HG02588 (cell line): ENCODE measurements around the gene EEF1AKMT4.

Source experiments
- ATAC-seq: cut with Tn5 transposase; IDR thresholded peaks from one replicate; pipeline ENCODE4 v1.9.1; 2021; ENCODE audit warnings: mild to moderate bottlenecking, moderate library complexity; ENCODE audit not compliant: unreplicated experiment

Gene EEF1AKMT4

DNA sequence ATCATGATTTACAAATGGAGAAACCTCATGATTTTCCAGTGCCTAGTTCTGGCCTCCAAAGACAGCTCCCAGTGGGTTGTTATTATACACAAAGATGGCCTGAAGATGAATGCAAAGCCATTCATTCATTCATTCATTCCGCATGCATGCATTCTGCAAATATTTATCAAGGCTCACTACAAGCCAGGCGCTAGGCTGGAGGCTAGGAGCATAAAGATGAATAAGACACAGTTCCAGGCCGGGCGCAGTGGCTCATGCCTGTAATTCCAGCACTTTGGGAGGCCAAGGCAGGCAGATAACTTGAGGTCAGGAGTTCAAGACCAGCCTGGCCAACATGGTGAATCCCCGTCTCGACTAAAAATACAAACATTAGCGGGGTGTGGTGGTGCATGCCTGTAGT lies 47.1 kb downstream of the EEF1AKMT4 start:
- no peak for ATAC-seq

GRCh38 chr3:184298759-184299487 lies 49.5 kb downstream of the EEF1AKMT4 start, which contains the start of gene PSMD2:
Gene PSMD2, plus strand, starts transcription at chr3:184299241. Its CDS starts 26 bp downstream, at chr3:184299267.
- ATAC-seq, result peak; percentile 91

GRCh38 chr3:184299488-184300377 lies 50.3 kb downstream of the EEF1AKMT4 start:
- no peak for ATAC-seq

- ATAC-seq, result no peak
Observed at GRCh38 chr3:184300378-184300720, 50.9 kb downstream of the EEF1AKMT4 start.

DNA sequence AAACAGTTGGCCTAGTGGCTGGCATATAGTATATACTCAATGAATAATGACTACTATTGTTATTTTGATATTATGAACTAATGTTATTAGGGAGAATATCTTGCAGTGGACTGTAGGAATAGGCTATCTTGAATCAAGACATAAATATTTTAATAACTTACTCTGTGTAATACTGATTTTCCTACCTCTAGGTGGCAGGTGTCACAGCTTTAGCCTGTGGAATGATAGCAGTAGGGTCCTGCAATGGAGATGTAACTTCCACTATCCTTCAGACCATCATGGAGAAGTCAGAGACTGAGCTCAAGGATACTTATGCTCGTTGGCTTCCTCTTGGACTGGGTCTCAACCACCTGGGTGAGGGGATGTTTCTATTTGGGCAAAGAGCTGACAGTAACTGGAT lies 56.1 kb downstream of the EEF1AKMT4 start:
- no peak for ATAC-seq

DNA sequence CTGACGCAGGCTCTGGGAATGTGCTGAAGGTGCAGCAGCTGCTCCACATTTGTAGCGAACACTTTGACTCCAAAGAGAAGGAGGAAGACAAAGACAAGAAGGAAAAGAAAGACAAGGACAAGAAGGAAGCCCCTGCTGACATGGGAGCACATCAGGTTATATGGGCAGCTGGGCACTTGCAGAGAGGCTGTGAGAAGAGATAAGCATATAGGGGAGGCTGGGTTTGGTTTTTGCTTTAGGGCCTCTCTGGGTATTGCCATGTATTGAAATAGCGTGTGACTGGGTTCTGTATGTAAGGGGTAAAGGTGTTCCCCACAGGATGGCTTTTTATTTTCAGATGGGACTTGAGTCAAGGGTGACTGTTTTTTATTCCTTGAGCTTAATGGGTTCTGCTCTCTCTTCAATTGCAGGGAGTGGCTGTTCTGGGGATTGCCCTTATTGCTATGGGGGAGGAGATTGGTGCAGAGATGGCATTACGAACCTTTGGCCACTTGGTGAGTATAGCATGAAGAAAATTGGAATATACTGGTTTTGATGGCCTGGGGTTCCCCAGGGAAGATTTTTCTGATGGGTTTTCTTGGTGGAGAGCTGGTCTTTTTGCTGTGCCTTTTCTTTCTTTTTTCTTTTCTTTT lies 57.0 kb downstream of the EEF1AKMT4 start:
- ATAC-seq, result no peak

- no peak for ATAC-seq
Observed at GRCh38 chr3:184307915-184308314, 58.4 kb downstream of the EEF1AKMT4 start.
